NOMO-1 treated with dmso at 0.1 percent for 144 hours (cell line): ENCODE results near the gene NACA.

Experiments
- DNase-seq: peaks from one replicate; lab custom pipeline; 2025; ENCODE audit not compliant: unreplicated experiment; lab: John Stamatoyannopoulos, UW

NACA gene

DNA sequence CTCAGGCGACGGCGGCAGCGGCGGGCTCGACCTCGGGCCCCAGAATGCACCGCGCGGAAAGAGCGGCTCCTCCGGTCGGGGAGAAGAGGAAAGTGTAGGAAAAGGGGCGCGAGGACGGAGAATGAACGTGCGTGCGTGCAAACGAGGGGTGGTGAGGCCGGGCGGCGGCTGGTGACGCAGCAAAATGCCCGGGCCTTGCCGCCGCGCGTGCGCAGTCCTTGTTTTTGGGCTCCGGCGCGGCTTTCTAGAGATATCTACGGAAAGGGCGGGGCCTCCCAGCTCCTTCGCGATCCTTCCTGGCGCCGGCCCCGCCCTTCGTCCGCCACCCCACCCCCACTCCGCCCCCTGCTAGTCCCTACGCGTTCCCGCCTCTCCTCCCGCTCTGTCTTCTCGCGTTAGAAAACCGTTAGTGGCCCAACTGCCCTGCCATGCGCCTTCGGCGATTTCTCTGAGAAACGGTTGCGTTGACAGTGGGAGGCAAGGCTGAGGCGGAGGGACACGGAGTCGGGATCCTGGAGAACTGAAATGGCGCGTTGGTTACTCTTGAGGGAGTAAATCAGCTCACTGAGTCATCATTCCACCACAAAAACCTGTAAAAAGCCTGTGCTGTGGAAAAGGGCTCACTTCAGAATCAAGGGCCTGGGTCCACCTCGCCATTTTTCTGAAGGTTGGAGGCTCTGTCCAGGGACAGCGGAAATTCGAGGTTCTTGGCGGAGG is 36.8 kb downstream of the NACA start, which contains the start of gene PTGES3:
TSS of gene PTGES3 (minus strand) at position 156 of the 717 bp plus-strand sequence. CDS start 285 bp downstream, outside the sequence.
- DNase-seq, result peak; percentile 98

GRCh38 chr12:56687223-56688128 is 37.6 kb downstream of the NACA start:
- DNase-seq, result peak; percentile 58

DNA sequence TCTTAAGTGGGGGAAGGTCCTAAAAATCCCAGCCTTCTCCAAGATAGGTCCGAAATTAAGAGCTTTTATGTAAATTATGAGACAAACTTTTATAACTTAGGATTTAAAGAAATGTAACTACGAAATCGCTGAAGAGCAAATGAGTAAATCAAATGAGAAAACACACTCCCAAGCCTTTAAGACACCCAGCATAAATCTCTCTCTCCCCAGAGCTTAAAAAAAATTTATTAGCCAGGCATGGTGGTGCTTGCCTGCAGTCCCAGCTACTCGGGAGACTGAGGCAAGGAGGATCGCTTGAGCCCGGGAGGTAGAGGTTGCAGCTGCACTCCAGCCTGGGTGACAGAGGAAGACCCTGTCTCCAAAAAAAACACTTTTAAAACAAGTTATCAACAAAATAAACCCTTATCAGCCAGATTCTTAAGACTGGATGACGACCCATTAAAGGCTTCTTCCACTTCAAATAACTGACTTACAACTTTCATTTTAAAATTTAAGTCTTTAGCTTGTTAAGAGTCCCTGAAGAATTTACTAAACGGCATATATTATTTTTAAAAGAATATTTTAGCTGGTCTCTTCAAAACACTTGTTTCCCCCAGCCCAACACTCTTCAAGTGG is 40.2 kb downstream of the NACA start:
- no peak for DNase-seq

DNA sequence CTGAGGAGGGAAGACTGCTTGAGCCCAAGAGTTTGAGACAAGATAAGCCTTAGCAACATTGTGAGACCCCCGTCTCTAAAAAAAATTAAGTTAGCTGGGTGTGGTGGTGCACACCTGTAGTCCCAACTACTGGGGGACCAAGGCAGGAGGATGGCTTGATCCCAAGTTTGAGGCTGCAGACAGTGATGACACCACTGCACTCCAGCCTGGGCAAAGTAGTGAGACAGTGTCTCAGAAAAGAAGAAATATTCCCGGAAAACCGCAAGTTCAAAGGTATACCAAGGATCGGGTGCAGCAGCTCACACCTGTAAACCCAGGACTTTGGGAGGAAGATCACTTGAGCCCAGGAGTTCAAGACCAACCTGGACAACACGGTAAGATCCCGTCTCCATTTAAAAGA is 42.8 kb downstream of the NACA start:
- no peak for DNase-seq

GRCh38 chr12:56679883-56680575 is 45.1 kb downstream of the NACA start:
- no peak for DNase-seq

DNA sequence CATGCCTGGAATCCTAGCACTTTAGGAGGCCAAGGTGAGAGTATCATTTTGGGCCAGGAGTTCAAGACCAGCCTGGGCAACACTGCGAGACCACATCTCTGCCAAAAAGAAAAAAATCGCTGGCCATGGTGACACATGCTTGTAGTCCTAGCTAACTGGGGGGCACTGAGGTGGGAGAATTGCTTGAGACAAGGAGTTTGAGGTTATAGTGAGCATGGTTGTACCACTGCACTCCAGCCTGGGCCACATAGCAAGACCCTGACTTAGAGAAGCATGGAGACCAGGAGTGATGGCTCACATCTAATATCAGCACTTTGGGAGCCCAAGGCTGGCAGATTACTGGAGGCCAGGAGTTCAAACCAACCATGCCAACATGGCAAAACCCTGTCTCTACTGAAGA is 46.2 kb downstream of the NACA start:
- DNase-seq, result no peak

GRCh38 chr12:56677680-56678079 is 47.4 kb downstream of the NACA start:
- no peak for DNase-seq

GRCh38 chr12:56676851-56677580 is 48.1 kb downstream of the NACA start:
- DNase-seq, result no peak

GRCh38 chr12:56671608-56672007 is 53.5 kb downstream of the NACA start:
- no peak for DNase-seq

GRCh38 chr12:56670836-56671235 is 54.3 kb downstream of the NACA start:
- DNase-seq, result no peak

DNA sequence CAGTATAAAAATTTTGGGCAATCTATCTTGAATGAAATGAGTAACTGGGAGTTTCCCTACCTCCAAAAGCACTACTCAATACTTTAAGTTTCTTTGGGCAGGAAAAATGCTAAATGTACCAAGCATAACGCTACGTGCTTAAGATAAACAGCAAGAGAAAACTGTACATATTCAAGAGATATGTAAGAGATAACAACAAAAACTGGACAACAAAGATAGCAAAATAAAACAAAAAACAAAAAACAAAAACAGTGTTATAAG is 57.0 kb downstream of the NACA start:
- DNase-seq, result no peak
